Upper lobe of right lung (tissue), 1 donor: ENCODE measurements around the gene EPM2AIP1. TPM values are rescaled to one million over a fixed set of nuclear protein-coding genes. Genes with fewer than 3 reads are reported as not detected.
A peak's percentile ranks its signal among the peaks of the same experiment; 100 is the strongest.

Source experiments
- ATAC-seq: fragments of 200-7000 bp; cut with Tn5 transposase; one replicate; pipeline ENCODE4 v1.9.1; 2020; ENCODE audit warnings: mild to moderate bottlenecking, moderate library complexity
- DNase-seq: peaks from one replicate; pipeline ENCODE4 v3.0.0-alpha.2; 2020
- H3K27ac ChIP-seq: fragments of 200-600 bp; one replicate; pipeline ENCODE4 v1.8.0; 2022
- H3K27me3 ChIP-seq: fragments of 200-600 bp; one replicate; pipeline ENCODE4 v1.8.0; 2022; ENCODE audit warnings: mild to moderate bottlenecking
- H3K36me3 ChIP-seq: fragments of 200-600 bp; one replicate; pipeline ENCODE4 v1.8.0; 2022
- H3K4me1 ChIP-seq: fragments of 200-600 bp; one replicate; pipeline ENCODE4 v1.8.0; 2022
- H3K4me3 ChIP-seq: fragments of 200-600 bp; one replicate; pipeline ENCODE4 v1.8.0; 2022; ENCODE audit warnings: mild to moderate bottlenecking
- H3K9me3 ChIP-seq: fragments of 200-600 bp; one replicate; pipeline ENCODE4 v1.8.0; 2022
- intact Hi-C: fragments of 100-400 bp; cut with DNase I; formaldehyde crosslinking; loops from one replicate; pipeline ENCODE4 v1.11.0; 2022
- total RNA-seq: library from RNA; stranded (reverse); fragmentation: NEBNext Ultra II Directional; extraction: Animal tissue kit (Norgen Biotek cat#: 25700); gene quantifications from one replicate; pipeline ENCODE4 v1.2.1, GENCODE V29; 2021
- TF ChIP-seq, protein P1 (sequence below): fragments of 200-600 bp; IDR thresholded peaks from one replicate; pipeline ENCODE4 v1.8.0; 2022; ENCODE audit warnings: antibody characterized with exemption
- donor health status: DM: no; HTN: yes; CAD: no; lungs with severe emphysema.

The EPM2AIP1 gene
- total RNA-seq, 1 donor from 2014 or later: 20.1 TPM

DNA sequence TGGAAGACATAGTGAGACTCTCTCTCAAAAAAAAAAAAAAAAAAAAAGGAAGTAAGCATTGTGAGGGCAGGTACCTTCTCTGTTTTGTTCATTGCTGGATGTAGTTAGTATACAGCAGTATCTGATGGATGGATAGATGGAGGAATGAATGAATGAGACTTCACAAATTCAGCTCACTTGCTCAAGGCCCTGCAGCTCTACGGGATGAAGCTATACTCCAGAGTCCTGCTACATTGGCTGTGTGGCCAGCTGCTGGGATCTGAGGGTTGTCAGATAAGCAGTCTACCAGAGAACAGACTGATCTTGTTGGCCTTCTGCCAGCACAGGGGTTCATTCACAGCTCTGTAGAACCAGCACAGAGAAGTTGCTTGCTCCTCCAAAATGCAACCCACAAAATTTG is 35.4 kb upstream of the EPM2AIP1 start:
- Histone ChIP-seq H3K27me3 (no peaks in the 10 kb centered on the region), H3K36me3 (peaks cover 78% of the 10 kb centered on the region), H3K4me1 (peaks cover 6% of the 10 kb centered on the region), H3K9me3 (no peaks in the 10 kb centered on the region), H3K27ac (no peak overlapping the region), H3K4me3 (no peak overlapping the region)
- DNase-seq (no peak), ATAC-seq (no peak)
- intact Hi-C loops: no loop called here
- TF ChIP-seq, protein P1, sequence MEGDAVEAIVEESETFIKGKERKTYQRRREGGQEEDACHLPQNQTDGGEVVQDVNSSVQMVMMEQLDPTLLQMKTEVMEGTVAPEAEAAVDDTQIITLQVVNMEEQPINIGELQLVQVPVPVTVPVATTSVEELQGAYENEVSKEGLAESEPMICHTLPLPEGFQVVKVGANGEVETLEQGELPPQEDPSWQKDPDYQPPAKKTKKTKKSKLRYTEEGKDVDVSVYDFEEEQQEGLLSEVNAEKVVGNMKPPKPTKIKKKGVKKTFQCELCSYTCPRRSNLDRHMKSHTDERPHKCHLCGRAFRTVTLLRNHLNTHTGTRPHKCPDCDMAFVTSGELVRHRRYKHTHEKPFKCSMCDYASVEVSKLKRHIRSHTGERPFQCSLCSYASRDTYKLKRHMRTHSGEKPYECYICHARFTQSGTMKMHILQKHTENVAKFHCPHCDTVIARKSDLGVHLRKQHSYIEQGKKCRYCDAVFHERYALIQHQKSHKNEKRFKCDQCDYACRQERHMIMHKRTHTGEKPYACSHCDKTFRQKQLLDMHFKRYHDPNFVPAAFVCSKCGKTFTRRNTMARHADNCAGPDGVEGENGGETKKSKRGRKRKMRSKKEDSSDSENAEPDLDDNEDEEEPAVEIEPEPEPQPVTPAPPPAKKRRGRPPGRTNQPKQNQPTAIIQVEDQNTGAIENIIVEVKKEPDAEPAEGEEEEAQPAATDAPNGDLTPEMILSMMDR: no peak

DNA sequence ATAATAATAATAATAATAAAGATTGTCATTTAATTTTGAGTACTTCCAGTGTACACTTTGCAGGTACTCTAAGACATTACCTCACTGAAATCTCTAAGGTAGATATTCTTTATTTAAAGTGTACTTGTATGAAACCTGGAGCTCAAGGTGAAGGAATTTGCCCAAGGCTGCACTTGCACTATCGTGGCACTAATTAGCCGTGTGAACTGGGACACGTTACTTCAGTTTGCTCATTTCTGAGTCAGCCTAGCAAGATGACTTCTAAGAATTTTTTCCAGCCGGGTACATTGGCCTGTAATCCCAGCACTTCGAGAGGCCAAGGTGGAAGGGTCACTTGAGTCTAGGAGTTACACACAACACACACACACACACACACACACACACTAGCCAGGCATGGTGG is 33.9 kb upstream of the EPM2AIP1 start:
- H3K4me3 ChIP-seq: no peak overlapping the region
- DNase-seq (no peak), ATAC-seq (no peak)
- TF ChIP-seq, protein P1: no peak
- no peak overlapping the region for H3K27ac ChIP-seq
- H3K4me1 ChIP-seq: no peaks in the 10 kb centered on the region
- H3K9me3 ChIP-seq: no peaks in the 10 kb centered on the region
- H3K27me3 ChIP-seq: no peaks in the 10 kb centered on the region
- peaks cover 80% of the 10 kb centered on the region for H3K36me3 ChIP-seq
- intact Hi-C loops: no loop called here

DNA sequence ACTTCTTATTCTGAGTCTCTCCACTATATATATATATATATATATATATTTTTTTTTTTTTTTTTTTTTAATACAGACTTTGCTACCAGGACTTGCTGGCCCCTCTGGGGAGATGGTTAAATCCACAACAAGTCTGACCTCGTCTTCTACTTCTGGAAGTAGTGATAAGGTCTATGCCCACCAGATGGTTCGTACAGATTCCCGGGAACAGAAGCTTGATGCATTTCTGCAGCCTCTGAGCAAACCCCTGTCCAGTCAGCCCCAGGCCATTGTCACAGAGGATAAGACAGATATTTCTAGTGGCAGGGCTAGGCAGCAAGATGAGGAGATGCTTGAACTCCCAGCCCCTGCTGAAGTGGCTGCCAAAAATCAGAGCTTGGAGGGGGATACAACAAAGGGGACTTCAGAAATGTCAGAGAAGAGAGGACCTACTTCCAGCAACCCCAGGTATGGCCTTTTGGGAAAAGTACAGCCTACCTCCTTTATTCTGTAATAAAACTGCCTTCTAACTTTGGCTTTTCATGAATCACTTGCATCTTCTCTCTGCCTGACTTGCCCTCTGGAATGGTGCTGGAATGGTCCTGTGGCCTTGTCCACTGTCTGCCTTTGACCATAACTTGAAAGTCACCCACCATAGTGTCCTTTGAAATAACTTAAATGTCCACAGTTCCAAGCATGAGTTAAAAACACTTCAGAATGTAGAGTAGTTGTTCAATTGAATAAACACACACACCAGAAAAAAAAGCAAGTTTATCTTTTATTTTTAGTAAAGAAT is 32.8 kb upstream of the EPM2AIP1 start:
- DNase-seq: no peak
- no peak overlapping the region for H3K27ac ChIP-seq
- no peaks in the 10 kb centered on the region for H3K4me1 ChIP-seq
- H3K9me3 ChIP-seq: no peaks in the 10 kb centered on the region
- ATAC-seq: no peak
- TF ChIP-seq, protein P1: no peak
- intact Hi-C loops: no loop called here
- no peak overlapping the region for H3K4me3 ChIP-seq
- peaks cover 81% of the 10 kb centered on the region for H3K36me3 ChIP-seq
- H3K27me3 ChIP-seq: no peaks in the 10 kb centered on the region

DNA sequence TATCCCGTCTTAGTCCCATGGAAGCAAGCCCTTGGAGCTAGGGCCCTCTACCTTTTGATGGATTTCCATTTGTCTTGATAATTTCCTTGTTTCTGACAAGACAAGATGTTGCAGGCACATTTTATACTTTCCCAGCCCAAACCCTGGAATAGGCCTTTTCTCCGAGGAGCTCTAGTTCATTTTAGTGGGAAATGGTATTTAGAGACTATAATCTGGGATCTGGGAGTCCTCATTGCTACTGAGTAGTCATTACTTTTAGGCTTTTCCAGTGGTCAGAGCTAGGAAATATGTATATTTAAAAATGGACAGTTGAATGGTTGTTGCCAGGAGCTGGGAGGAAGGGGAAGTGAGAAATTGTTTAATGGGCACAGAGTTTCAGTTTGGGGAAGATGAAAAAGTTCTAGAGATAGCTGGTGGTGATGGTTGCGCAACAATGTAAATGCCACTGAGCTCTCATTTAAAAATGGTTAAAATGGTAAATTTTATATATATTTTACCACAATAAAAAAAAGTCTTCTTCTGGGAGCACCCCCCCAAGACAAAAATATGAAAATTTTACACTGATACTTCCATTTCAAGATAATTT is 32.0 kb upstream of the EPM2AIP1 start:
- Histone ChIP-seq H3K4me3 (no peak overlapping the region), H3K27me3 (no peaks in the 10 kb centered on the region), H3K36me3 (peaks cover 81% of the 10 kb centered on the region), H3K9me3 (no peaks in the 10 kb centered on the region), H3K27ac (no peak overlapping the region), H3K4me1 (no peaks in the 10 kb centered on the region)
- peak; percentile 45 for ATAC-seq
- intact Hi-C loops: no loop called here
- TF ChIP-seq, protein P1: no peak
- DNase-seq: no peak

DNA sequence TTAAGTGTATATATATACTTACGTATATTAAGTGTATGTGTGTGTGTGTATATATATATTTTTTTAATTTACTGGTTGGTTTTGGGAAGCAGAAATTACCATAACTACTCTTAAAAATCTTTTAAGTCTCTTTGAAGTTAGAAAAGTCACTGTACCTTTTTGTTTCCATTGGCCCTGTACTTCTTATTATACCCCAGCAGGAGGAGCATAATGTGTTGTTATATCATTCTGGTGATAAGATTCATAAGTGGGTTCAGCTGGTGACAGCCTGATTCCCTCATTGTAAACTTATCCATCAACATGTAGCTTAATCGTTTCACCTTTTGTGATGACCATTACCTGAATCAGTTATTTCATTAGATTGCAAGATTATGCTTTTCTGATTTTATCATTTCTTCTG is 31.2 kb upstream of the EPM2AIP1 start:
- Histone ChIP-seq H3K4me1 (no peaks in the 10 kb centered on the region), H3K27me3 (no peaks in the 10 kb centered on the region), H3K9me3 (no peaks in the 10 kb centered on the region), H3K36me3 (peaks cover 81% of the 10 kb centered on the region), H3K27ac (no peak overlapping the region), H3K4me3 (no peak overlapping the region)
- DNase-seq (no peak), ATAC-seq (no peak)
- TF ChIP-seq, protein P1: peak; percentile 44
- intact Hi-C loops: no loop called here
